GM18909 (cell line): Measurements from ENCODE around the gene UPK3A.

Source experiments
- ATAC-seq: cut with Tn5 transposase; IDR thresholded peaks from one replicate; pipeline ENCODE4 v1.9.1; 2021; ENCODE audit warnings: mild to moderate bottlenecking; ENCODE audit not compliant: unreplicated experiment, poor library complexity

UPK3A gene

GRCh38 chr22:45306139-45306538, 21.4 kb downstream of the UPK3A start:
- no peak for ATAC-seq

- ATAC-seq: no peak
Measured at GRCh38 chr22:45308391-45308956, 23.7 kb downstream of the UPK3A start.

DNA sequence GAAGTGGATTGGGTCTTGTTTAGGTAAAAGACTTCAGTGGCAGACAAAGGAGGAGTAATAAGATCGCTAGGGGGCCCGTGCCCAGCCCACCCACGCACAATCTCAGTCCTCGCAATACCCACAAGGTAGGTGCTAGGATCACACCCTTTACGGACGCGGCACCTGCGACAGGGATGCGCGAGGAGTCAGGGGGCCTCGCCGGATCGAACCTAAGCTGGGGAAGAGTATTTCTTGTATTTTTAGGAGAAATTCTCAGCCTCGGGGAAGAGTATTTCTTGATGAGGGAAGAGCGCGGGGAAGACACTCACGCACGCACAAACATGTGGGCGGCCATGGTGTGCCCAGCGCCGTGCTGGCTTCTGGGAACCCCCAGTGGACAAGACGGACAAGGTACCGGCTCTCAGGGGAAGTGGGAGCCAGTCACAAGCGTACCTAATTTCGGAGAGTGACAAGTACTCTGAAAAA, 24.2 kb downstream of the UPK3A start:
- ATAC-seq: no peak

GRCh38 chr22:45309422-45310227, 24.9 kb downstream of the UPK3A start, which contains the start of gene FAM118A:
Gene FAM118A (plus strand): TSS chr22:45309934. CDS start chr22:45322380, 12,446 bp downstream.
- peak; percentile 85 for ATAC-seq

- no peak for ATAC-seq
Measured at GRCh38 chr22:45310331-45310976, 25.7 kb downstream of the UPK3A start.

GRCh38 chr22:45310977-45311531, 26.3 kb downstream of the UPK3A start:
- ATAC-seq: no peak

DNA sequence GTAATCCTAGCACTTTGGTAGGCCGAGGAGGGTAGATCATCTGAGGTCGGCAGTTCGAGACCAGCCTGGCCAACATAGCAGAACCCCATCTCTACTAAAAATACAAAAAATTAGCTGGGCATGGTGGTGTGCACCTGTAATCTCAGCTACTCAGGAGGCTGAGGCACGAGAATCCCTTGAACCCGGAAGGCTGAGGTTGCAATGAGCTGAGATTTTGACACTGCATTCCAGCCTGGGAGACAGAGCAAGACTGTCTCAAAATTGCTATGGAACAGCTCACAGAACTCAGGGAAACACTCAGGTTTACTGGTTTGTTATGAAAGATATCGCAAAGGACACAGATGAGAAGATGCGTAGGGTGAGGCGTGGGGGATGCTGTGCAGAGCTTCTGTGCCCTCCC, 27.7 kb downstream of the UPK3A start:
- no peak for ATAC-seq

DNA sequence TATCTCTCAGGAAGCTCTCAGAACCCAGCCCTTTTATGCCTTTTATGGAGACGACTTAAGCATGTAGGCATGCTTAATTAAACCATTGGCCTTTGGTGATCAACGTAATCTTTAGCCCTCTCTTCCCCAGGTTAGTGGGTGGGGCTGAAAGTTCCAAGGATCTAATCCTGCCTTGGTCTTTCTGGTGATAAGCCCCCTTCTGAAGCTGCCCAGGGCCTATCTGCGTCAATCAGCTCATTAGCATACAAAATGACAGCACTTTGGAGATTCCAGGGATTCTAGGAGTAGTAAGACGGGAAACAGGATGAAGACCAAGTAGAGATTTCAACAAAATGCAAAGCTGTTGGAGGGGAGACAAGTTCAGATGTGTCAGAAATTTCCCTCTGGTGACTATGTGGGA, 28.1 kb downstream of the UPK3A start:
- no peak for ATAC-seq

GRCh38 chr22:45314054-45314721, 29.4 kb downstream of the UPK3A start:
- ATAC-seq: no peak

DNA sequence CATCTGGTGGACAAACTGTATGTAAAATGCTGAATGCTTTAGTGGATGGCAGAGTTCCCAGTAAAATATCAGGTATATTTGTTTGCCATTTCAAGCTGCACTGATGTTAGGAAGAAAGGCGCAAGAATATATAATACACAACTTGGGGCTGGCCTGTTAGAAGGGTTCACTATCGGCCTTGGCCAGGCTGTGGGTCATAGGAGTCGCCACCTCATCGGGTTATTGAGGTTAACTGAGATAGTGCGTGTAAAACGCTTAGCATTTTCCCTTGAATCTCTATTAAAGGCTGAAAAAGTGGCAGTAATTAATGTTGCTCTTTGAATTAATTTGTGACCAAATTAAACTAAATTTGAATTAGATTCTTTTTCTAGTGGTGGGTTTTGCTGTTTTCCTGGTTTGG, 30.0 kb downstream of the UPK3A start:
- no peak for ATAC-seq

DNA sequence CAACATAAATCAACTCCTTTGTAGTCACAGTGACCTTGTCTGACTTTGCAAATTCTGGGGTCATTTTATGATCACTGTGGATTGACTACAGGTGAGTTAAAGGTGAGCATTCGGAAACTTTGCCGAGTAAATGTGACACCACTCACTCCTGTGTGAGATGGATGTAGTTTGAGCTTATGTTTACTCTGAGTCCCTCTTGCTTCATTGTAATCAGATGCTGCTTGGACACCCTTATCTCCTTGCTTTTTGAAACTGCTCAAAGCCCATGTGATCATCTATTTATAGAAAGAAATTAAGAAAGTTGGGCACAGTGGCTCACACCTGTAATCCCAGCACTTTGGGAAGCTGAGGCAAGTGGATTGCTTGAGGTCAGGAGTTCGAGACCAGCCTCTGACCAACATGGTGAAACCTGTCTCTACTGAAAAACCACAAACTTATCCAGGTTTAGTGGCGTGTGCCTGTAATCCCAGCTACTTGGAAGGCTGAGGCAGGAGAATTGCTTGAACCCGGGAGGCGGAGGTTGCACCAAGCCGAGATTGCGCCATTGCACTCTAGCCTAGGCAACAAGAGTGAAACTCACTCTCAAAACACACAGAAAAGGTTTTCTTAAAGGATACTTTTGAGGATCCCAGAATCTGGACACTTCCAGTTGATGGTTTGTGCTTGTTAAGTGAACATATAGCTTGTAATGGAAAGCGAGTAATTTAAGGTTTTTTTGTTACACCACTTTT, 32.2 kb downstream of the UPK3A start:
- ATAC-seq: no peak

GRCh38 chr22:45317551-45318167, 32.9 kb downstream of the UPK3A start:
- ATAC-seq: no peak

- ATAC-seq: no peak
Measured at GRCh38 chr22:45318168-45318557, 33.4 kb downstream of the UPK3A start.

DNA sequence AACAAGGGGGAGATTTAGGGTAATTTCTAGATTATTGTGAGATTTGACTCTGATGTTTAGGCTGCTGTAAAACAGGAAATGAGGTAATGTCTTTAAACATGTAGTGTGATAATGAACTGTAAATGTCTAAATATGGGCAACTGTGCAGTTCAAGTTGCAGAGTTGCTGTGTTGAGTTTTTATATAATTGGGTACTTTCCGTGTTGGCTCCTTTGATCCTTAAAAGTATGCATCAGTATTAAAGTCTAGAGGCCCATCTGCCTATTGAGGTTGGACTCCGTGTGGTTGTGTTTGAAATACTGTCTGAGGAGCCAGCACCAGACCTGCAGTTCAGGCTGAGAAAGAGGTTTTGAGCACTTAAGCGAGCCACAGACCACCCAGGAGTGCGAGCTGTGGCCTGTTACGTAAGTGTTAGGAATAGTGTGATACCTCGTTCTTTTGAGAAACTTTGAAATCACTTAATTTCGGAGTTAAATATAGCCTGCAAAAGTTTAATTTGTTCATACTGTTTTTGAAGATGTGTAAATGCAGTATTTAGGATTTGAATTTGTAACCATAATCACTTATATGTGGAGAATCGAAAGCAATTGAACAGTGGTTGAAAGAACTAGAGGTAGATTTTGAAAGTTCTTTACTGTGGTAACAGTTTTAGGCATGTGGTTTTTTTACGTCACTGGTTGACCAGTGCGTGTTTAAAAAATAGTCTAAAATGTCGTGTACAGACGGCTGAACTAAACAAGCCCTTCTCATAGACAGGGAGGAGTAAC, 34.0 kb downstream of the UPK3A start:
- ATAC-seq: no peak

GRCh38 chr22:45319324-45319685, 34.6 kb downstream of the UPK3A start:
- no peak for ATAC-seq

DNA sequence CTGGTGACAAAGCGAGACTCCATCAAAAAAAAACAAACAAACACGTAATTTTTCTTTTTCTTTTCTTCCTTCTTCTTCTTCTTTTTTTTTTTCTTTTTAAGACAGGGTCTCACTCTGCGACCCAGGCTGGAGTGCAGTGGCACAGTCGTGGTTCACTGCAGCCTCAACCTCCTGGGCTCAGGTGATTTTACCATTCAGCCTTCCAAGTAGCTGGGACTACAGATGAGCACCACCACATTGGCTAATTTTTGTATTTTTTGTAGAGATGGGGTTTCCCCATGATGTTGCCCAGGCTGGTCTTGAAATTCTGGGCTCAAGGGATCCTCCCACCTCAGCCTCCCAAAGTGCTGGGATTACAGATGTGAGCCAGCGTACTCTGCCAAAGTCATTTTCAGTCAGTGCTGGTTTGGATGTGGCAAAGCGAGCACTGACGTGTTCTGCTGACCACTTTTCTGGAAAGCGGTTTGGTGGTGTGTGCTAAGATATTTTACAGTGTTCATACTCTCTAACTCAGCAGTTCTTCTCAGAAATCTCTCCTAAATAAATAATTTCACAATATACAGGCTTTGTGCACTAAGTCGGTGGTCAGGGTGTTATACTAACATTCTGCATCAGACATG, 35.7 kb downstream of the UPK3A start:
- ATAC-seq: no peak

DNA sequence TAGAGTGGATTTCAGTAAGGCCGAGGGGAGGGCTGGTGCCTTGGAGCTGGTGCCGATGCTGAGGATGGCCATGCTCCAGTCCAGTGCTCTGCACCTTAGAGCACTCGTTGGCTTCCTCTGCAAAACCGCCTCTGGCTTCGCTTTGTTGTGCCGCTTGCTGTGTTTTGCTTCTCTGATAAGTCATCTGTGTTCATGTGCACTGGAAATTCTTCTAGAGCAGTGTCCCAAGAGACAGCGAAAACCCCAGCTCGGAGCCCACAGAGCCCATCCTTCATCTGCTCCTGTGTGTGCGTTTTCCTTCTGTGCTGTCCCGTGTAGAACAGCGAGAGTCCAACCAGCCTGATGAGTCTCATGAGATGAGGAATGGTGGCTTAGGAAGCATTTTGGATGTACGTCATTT, 37.1 kb downstream of the UPK3A start:
- ATAC-seq: no peak

- ATAC-seq: no peak
Measured at GRCh38 chr22:45322873-45323525, 38.2 kb downstream of the UPK3A start.
